Effector memory CD8-positive, alpha-beta T cell (primary cell): Measurements from ENCODE around the gene TARS3.

Experiments
- ATAC-seq: fragments of 150-1000 bp; cut with Tn5 transposase; replicated peaks from 2 replicates; pipeline ENCODE4 v1.10.0; 2021; ENCODE audit warnings: mild to moderate bottlenecking, moderate library complexity
- DNase-seq, 3 experiments: peaks; one replicate each; pipeline ENCODE4 v3.0.0; 2021
- H3K27ac Mint-ChIP-seq, 2 donors: one replicate each; pipeline ENCODE4 v1.8.0; 2022; ENCODE audit warnings: mild to moderate bottlenecking in 2 of 2, mixed read lengths in 2 of 2, moderate library complexity in 2 of 2
- H3K27me3 Mint-ChIP-seq, 2 donors: one replicate each; pipeline ENCODE4 v1.8.0; 2022; ENCODE audit warnings: mixed read lengths in 2 of 2
- H3K36me3 Mint-ChIP-seq: one replicate; pipeline ENCODE4 v1.8.0; 2022; ENCODE audit warnings: mild to moderate bottlenecking, moderate library complexity, mixed read lengths; ENCODE audit not compliant: insufficient read depth
- H3K4me1 Mint-ChIP-seq, 2 donors: one replicate each; pipeline ENCODE4 v1.8.0; 2022; ENCODE audit warnings: low read depth in 2 of 2, mixed read lengths in 2 of 2
- H3K4me3 Mint-ChIP-seq, 2 donors: one replicate each; pipeline ENCODE4 v1.8.0; 2022; ENCODE audit warnings: mild to moderate bottlenecking in 2 of 2, mixed read lengths in 2 of 2, moderate library complexity in 2 of 2
- H3K9me3 Mint-ChIP-seq, 2 donors: one replicate each; pipeline ENCODE4 v1.8.0; 2022; ENCODE audit warnings: mixed read lengths in 2 of 2

Gene TARS3

DNA sequence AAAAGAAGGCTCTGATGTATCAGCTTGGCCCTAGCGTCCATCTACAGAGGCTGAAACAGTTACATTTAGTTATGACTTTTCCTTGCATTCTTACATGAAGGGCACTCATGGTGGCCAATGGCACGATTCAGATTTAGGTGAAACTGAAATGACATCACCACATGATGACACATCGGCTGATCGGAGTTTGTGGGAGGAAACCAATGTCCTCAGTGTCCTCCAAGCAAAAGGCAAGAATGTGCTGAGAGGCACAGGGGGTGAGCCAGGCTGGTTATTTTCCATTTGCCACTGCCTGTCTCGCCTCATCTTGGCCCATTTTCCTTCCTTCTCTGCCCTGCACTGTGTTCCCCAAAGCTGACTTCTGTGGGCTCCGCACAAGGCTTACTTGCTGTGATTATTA is 34.4 kb downstream of the TARS3 start:
- Mint-ChIP-seq H3K36me3 (peaks cover 6% of the 10 kb centered on the region), H3K4me3 (no peak overlapping the region), H3K27me3 (no peaks in the 10 kb centered on the region), H3K4me1 (peaks cover 0 to 10% of the 10 kb centered on the region in 2 donors), H3K27ac (no peak overlapping the region), H3K9me3 (no peaks in the 10 kb centered on the region)
- ATAC-seq (no peak), DNase-seq (no peak)

- no peak for ATAC-seq
- H3K27me3 Mint-ChIP-seq = no peaks in the 10 kb centered on the region
- H3K4me1 Mint-ChIP-seq = no peaks in the 10 kb centered on the region
- DNase-seq = no peak
- peaks cover 23% of the 10 kb centered on the region for H3K36me3 Mint-ChIP-seq
- no peak overlapping the region for H3K4me3 Mint-ChIP-seq
- no peaks in the 10 kb centered on the region for H3K9me3 Mint-ChIP-seq
- H3K27ac Mint-ChIP-seq = peak overlapping the region; percentile 12 to 38
These were observed 37.6 kb downstream of the TARS3 start for GRCh38 chr15:101686718-101687117.

GRCh38 chr15:101684877-101685276 is 39.4 kb downstream of the TARS3 start:
- H3K36me3 Mint-ChIP-seq = peaks cover 26% of the 10 kb centered on the region
- H3K27me3 Mint-ChIP-seq = no peaks in the 10 kb centered on the region
- no peaks in the 10 kb centered on the region for H3K9me3 Mint-ChIP-seq
- no peak for DNase-seq
- no peak for ATAC-seq
- peak overlapping the region in 1 of 2 donors; percentile 54 for H3K27ac Mint-ChIP-seq
- no peak overlapping the region for H3K4me3 Mint-ChIP-seq
- H3K4me1 Mint-ChIP-seq = no peaks in the 10 kb centered on the region

DNA sequence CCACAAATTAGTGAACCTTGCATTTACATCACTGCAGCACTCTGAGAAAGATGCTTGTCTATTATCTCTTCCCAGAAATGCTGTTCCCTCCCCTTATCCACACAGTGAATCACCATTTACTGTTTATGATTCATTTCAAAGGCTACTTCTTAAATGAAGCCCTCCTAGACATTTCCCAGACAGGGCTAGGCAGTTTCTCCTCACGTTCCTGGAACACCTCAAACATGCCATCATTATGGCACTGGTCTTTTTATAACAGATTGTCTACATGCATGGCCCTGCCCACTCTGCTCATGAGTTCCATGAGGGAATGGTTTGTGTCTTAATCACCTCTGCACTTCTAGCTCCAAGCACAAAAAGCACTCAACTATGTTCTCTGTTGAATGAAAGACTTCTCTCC is 39.9 kb downstream of the TARS3 start:
- DNase-seq (no peak), ATAC-seq (no peak)
- no peaks in the 10 kb centered on the region for H3K27me3 Mint-ChIP-seq
- H3K4me1 Mint-ChIP-seq = no peaks in the 10 kb centered on the region
- peaks cover 26% of the 10 kb centered on the region for H3K36me3 Mint-ChIP-seq
- no peak overlapping the region for H3K4me3 Mint-ChIP-seq
- H3K27ac Mint-ChIP-seq = peak overlapping the region in 1 of 2 donors; percentile 54
- H3K9me3 Mint-ChIP-seq = no peaks in the 10 kb centered on the region

DNA sequence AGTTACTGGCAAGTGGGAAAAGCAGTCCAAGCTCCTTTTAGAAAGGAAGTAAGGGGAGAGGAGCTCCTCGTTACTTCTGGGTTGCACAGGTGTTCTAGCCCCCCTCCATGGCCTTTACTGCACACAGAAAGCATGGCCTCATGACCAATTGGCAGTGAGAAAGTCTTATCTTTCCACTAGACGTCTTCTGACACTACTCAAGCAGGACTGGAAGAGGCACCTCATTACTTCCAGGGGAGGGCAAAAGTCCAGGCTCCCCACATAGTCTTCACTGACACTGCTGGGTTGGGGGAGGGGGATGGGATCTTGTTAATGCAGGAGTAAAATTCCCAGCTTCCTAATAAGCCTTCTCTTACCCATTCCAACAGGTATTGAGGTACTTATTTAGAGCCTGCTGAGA is 44.5 kb downstream of the TARS3 start:
- no peaks in the 10 kb centered on the region for H3K27me3 Mint-ChIP-seq
- H3K27ac Mint-ChIP-seq = peak overlapping the region in 1 of 2 donors; percentile 42
- no peaks in the 10 kb centered on the region for H3K9me3 Mint-ChIP-seq
- ATAC-seq = no peak
- H3K4me1 Mint-ChIP-seq = peaks cover 0 to 6% of the 10 kb centered on the region in 2 donors
- H3K36me3 Mint-ChIP-seq = peaks cover 30% of the 10 kb centered on the region
- DNase-seq = no peak
- no peak overlapping the region for H3K4me3 Mint-ChIP-seq

DNA sequence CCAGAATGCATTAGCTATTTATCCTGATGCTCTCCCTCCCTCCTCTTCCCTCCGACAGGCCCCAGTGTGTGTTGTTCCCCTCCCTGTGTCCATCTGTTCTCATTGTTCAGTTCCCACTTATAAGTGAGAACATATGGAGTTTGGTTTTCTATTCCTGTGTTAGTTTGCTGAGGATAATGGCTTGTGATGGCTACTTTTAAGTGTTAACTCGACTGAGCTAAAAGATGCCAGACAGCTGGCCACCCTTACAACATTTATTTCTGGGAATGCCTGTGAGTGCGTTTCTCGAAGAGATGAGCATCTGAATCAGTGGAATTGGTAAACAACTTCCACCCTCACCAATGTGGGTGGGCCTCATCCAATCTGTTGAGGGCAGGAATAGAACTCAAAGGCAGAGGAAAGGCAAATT is 47.3 kb downstream of the TARS3 start:
- H3K36me3 Mint-ChIP-seq = peaks cover 27% of the 10 kb centered on the region
- no peak for ATAC-seq

GRCh38 chr15:101675796-101676582 is 48.3 kb downstream of the TARS3 start:
- DNase-seq (no peak), ATAC-seq (peak; percentile 78)
- Mint-ChIP-seq H3K4me1 (peaks cover 0 to 6% of the 10 kb centered on the region in 2 donors), H3K4me3 (peak overlapping the region; percentile 28 to 69), H3K27me3 (no peaks in the 10 kb centered on the region), H3K9me3 (no peaks in the 10 kb centered on the region), H3K36me3 (peaks cover 28% of the 10 kb centered on the region), H3K27ac (peak overlapping the region; percentile 67 to 87)

More for the DNA sequence above, 47.3 kb downstream of the TARS3 start:
- H3K27me3 Mint-ChIP-seq = no peaks in the 10 kb centered on the region
- no peak overlapping the region for H3K4me3 Mint-ChIP-seq
- no peak for DNase-seq
- H3K4me1 Mint-ChIP-seq = peaks cover 0 to 6% of the 10 kb centered on the region in 2 donors
- H3K27ac Mint-ChIP-seq = no peak overlapping the region
- H3K9me3 Mint-ChIP-seq = no peaks in the 10 kb centered on the region

DNA sequence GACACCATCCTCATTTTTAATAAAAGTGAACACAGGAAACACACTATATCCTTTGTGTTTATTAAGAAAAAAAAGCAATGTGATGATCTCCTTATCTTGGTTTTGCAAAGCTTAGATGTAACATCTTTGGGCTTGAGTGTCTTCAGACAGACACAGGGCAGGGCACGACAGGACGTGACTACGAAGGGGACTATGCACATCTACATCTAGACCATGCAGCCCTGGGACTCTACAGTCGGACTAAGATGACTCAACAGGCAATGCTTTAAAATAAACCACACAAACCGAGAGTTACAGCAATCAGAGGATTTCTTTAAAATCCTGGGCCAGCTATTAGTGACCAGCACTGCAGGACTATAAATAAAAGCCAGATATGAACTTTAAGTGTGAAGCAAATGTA is 49.3 kb downstream of the TARS3 start:
- ATAC-seq (no peak), DNase-seq (no peak)
- Mint-ChIP-seq H3K9me3 (no peaks in the 10 kb centered on the region), H3K27ac (peak overlapping the region in 1 of 2 donors; percentile 32), H3K36me3 (peaks cover 36% of the 10 kb centered on the region), H3K4me3 (no peak overlapping the region), H3K4me1 (peaks cover 0 to 6% of the 10 kb centered on the region in 2 donors), H3K27me3 (no peaks in the 10 kb centered on the region)

GRCh38 chr15:101672298-101672697 is 52.0 kb downstream of the TARS3 start:
- Mint-ChIP-seq H3K27ac (peak overlapping the region in 1 of 2 donors; percentile 65), H3K36me3 (peaks cover 42% of the 10 kb centered on the region), H3K4me1 (peaks cover 0 to 6% of the 10 kb centered on the region in 2 donors)

GRCh38 chr15:101669744-101670143 is 54.5 kb downstream of the TARS3 start:
- DNase-seq (no peak), ATAC-seq (no peak)
- Mint-ChIP-seq H3K4me1 (peaks cover 0 to 2% of the 10 kb centered on the region in 2 donors), H3K4me3 (no peak overlapping the region), H3K27ac (no peak overlapping the region), H3K36me3 (peaks cover 37% of the 10 kb centered on the region), H3K27me3 (no peaks in the 10 kb centered on the region), H3K9me3 (no peaks in the 10 kb centered on the region)

More at GRCh38 chr15:101672298-101672697, 52.0 kb downstream of the TARS3 start:
- Mint-ChIP-seq H3K4me3 (no peak overlapping the region), H3K27me3 (no peaks in the 10 kb centered on the region), H3K9me3 (no peaks in the 10 kb centered on the region)
- DNase-seq (no peak), ATAC-seq (no peak)

GRCh38 chr15:101667881-101668280 is 56.4 kb downstream of the TARS3 start:
- Mint-ChIP-seq H3K9me3 (no peaks in the 10 kb centered on the region), H3K27ac (no peak overlapping the region), H3K4me1 (peaks cover 0 to 6% of the 10 kb centered on the region in 2 donors), H3K27me3 (no peaks in the 10 kb centered on the region), H3K36me3 (peaks cover 27% of the 10 kb centered on the region), H3K4me3 (no peak overlapping the region)
- ATAC-seq (no peak), DNase-seq (no peak)

DNA sequence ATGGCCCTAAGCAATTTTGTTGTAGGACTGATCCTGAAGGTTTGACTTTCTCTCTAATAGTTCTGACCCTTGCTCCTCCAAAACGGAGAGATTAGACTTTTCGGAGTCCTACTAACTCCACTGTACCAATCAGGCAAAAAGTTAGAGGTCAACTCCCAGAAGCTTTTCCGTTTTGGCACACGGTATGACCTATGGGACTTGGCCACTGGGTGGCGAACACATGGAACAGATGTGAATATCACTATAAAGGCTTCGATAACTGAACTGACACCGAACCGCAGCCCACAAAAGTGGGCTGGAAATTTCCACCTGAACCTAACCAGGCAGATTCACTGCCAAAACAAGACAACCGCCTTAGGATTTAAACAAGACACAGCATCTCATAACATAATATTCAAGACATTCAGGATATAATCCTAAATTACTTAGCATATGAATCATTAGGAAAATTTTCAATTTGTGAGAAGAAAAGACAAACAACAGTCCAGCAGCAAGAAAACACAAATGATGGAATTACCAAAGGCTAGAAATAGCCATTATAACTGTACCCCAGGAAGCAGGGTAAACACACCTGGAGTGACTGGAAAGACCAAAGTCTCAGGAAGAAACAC is 59.9 kb downstream of the TARS3 start:
- ATAC-seq (no peak), DNase-seq (no peak)
- Mint-ChIP-seq H3K9me3 (no peaks in the 10 kb centered on the region), H3K27ac (no peak overlapping the region), H3K36me3 (peaks cover 4% of the 10 kb centered on the region), H3K27me3 (no peaks in the 10 kb centered on the region), H3K4me3 (no peak overlapping the region), H3K4me1 (peaks cover 0 to 6% of the 10 kb centered on the region in 2 donors)

GRCh38 chr15:101662203-101662602 is 62.1 kb downstream of the TARS3 start:
- Mint-ChIP-seq H3K27me3 (no peaks in the 10 kb centered on the region), H3K27ac (peak overlapping the region in 1 of 2 donors; percentile 63), H3K9me3 (no peaks in the 10 kb centered on the region), H3K4me1 (peaks cover 0 to 6% of the 10 kb centered on the region in 2 donors), H3K36me3 (peaks cover 2% of the 10 kb centered on the region), H3K4me3 (no peak overlapping the region)
- no peak for DNase-seq
- ATAC-seq = no peak

DNA sequence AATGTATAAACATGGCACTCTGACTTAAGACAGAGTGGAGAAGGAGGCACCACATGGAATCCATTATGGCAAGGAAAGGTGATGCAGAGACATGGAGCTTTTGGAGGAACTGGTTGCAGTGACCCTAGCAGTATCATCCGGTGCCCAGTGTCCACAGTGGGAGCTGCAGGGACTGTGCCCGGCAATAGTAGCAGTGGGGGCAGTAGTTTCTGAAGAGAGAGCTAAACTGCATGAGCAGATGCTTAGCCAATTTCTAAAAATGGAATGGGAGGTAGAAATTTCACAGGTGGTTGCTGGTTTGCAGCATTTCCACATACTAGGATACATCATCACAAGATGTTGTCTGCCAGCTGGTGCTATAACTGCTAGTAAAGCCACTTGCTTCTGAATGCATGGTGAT is 64.3 kb downstream of the TARS3 start:
- Mint-ChIP-seq H3K27ac (peak overlapping the region; percentile 9 to 17), H3K4me1 (peaks cover 0 to 6% of the 10 kb centered on the region in 2 donors), H3K27me3 (no peaks in the 10 kb centered on the region), H3K4me3 (no peak overlapping the region), H3K9me3 (no peaks in the 10 kb centered on the region), H3K36me3 (peaks cover 2% of the 10 kb centered on the region)
- DNase-seq (no peak), ATAC-seq (no peak)
